GM23248 (cell line): ENCODE measurements around the gene YBX3.

Source experiments
- EZH2 ChIP-seq: fragments of 200-600 bp; sonication (generic); IDR thresholded peaks from 2 replicates; pipeline ENCODE4 v1.6.1; 2018; ENCODE audit warnings: antibody characterized with exemption, mild to moderate bottlenecking; ENCODE audit not compliant: insufficient read depth, poor library complexity, severe bottlenecking
- EZH2phosphoT487 ChIP-seq: fragments of 200-600 bp; sonication (generic); IDR thresholded peaks from 2 replicates; pipeline ENCODE4 v1.6.1; 2018; ENCODE audit warnings: antibody characterized with exemption, moderate library complexity, mild to moderate bottlenecking, low read depth; ENCODE audit not compliant: insufficient read depth

DNA sequence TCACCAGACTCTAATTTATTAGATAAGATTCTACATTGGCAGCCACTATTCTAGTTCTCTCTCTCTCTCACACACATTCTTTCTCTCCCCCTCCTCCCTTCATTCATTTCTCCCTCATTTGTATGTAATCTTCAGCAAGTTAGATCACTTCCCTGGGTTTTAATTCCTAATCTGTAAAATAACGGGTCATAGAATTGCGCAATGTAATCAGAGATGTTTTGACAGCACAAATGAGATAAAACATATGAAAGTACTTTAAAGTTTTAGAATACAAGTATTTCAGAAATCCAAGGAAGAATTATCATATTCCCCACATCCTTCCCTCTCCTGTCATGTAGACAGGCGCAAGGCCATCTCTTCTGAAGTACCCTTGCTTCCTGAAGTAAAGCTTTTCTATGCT, 70.9 kb downstream of the YBX3 start:
- no peak for TF ChIP-seq EZH2
- TF ChIP-seq EZH2phosphoT487 = no peak
